H1 (cell line): Measurements from ENCODE around the gene ASRGL1. TPM values are rescaled to one million over a fixed set of nuclear protein-coding genes. Genes with fewer than 3 reads are reported as not detected.
"Not testable (repeated sequence)": the region's sequence is repeated elsewhere in the genome, so short reads cannot be mapped to it uniquely, and the experiment has no call there.

Experiments used
- CTCF ChIA-PET: fragments of 300-600 bp; sonication (Branson Sonifier 250); formaldehyde crosslinking; loops from one replicate; lab custom pipeline; 2021; ENCODE audit not compliant: partially characterized antibody; lab: Charles Lee
- POLR2A ChIA-PET: fragments of 300-600 bp; sonication (Branson Sonifier 250); formaldehyde crosslinking; loops from one replicate; lab custom pipeline; 2021; ENCODE audit warnings: inconsistent platforms; ENCODE audit not compliant: partially characterized antibody; lab: Charles Lee
- DNase-seq, 2 experiments: peaks; one replicate each; pipeline versions ENCODE4 v3.0.0 to v3.0.0-alpha.2; 2010 to 2022; ENCODE audit warnings: low spot score in 2 of 2, low read depth in 1 of 2, mixed read lengths in 1 of 2
- FAIRE-seq: peaks from 2 replicates; lab custom pipeline; 2011; peaks lifted over from hg19 to GRCh38; lab: Jason Lieb, UNC
- H2AFZ ChIP-seq: 2 replicates; pipeline ENCODE4 v1.8.1; 2012; ENCODE audit warnings: low read length, inconsistent platforms
- H2AK5ac ChIP-seq: 2 replicates; pipeline ENCODE4 v1.6.1; 2013; ENCODE audit warnings: low read depth, low read length
- H2BK120ac ChIP-seq: replicated peaks from 2 replicates; pipeline ENCODE3; 2013; ENCODE audit warnings: low read depth, low read length, inconsistent platforms
- H2BK12ac ChIP-seq: 2 replicates; pipeline ENCODE4 v1.6.1; 2013; ENCODE audit warnings: low read depth, low read length
- H2BK15ac ChIP-seq: 2 replicates; pipeline ENCODE4 v1.6.1; 2013; ENCODE audit warnings: low read length
- H2BK20ac ChIP-seq: 2 replicates; pipeline ENCODE4 v1.6.1; 2013; ENCODE audit warnings: low read length
- H2BK5ac ChIP-seq: 2 replicates; pipeline ENCODE4 v1.6.1; 2013; ENCODE audit warnings: low read depth, low read length
- H3K14ac ChIP-seq: 2 replicates; pipeline ENCODE4 v1.6.1; 2013; ENCODE audit warnings: inconsistent platforms; ENCODE audit not compliant: insufficient read length
- H3K18ac ChIP-seq: 2 replicates; pipeline ENCODE4 v1.6.1; 2013; ENCODE audit warnings: low read length; ENCODE audit errors: extremely low read depth
- H3K23ac ChIP-seq: 2 replicates; pipeline ENCODE4 v1.6.1; 2013; ENCODE audit warnings: inconsistent platforms; ENCODE audit not compliant: insufficient read length
- H3K23me2 ChIP-seq: 2 replicates; pipeline ENCODE4 v1.6.1; 2013; ENCODE audit warnings: low read depth, low read length
- H3K27ac ChIP-seq: 2 replicates; pipeline ENCODE4 v1.6.1; 2011; ENCODE audit warnings: low read depth, low read length, inconsistent platforms
- H3K27me3 ChIP-seq, 4 experiments: replicated peaks in 1 of 4; 1 replicate in 1 of 4; 2 replicates in 3 of 4; pipeline versions ENCODE4 v1.6.1 to v1.8.1; 2011 to 2013; ENCODE audit warnings: low read length in 3 of 4, mild to moderate bottlenecking in 3 of 4, inconsistent platforms in 2 of 4, mixed read lengths in 2 of 4, moderate library complexity in 1 of 4; ENCODE audit not compliant: control insufficient read depth in 3 of 4, insufficient read depth in 3 of 4; ENCODE audit errors: extremely low read depth in 1 of 4
- H3K36me3 ChIP-seq, 4 experiments: 2 replicates each; pipeline versions ENCODE4 v1.6.1 to v1.8.1; 2011 to 2013; ENCODE audit warnings: mild to moderate bottlenecking in 4 of 4, low read length in 3 of 4, moderate library complexity in 2 of 4, control low read depth in 1 of 4, inconsistent platforms in 1 of 4; ENCODE audit not compliant: insufficient read depth in 4 of 4, control insufficient read depth in 2 of 4
- H3K4ac ChIP-seq: replicated peaks from 2 replicates; pipeline ENCODE3; 2013; ENCODE audit warnings: low read length, low read depth, mixed read lengths, inconsistent platforms; ENCODE audit not compliant: insufficient read length
- H3K4me1 ChIP-seq, 4 experiments: replicated peaks in 1 of 4; 1 replicate in 1 of 4; 2 replicates in 3 of 4; pipeline versions ENCODE4 v1.6.1 to v1.8.1; 2011 to 2013; ENCODE audit warnings: low read length in 3 of 4, inconsistent platforms in 2 of 4, mixed read lengths in 1 of 4; ENCODE audit not compliant: insufficient read depth in 4 of 4, control insufficient read depth in 3 of 4
- H3K4me2 ChIP-seq, 2 experiments: 2 replicates each; pipeline versions ENCODE4 v1.6.1 to v1.8.1; 2011 to 2013; ENCODE audit warnings: low read depth in 2 of 2, low read length in 2 of 2, control low read depth in 1 of 2, inconsistent platforms in 1 of 2, mild to moderate bottlenecking in 1 of 2; ENCODE audit not compliant: insufficient read depth in 1 of 2
- H3K4me3 ChIP-seq, 4 experiments: fragments of 200-600, 300-600 bp in 1 of 4; sonication (generic), shearing (Covaris generic), sonication (Bioruptor Twin) in 1 of 4; 2 replicates each; pipeline versions ENCODE4 v1.5.1 to v1.8.1; 2011 to 2016; ENCODE audit warnings: low read length in 4 of 4, low read depth in 3 of 4, control low read depth in 2 of 4, inconsistent platforms in 2 of 4, mild to moderate bottlenecking in 2 of 4, mixed read lengths in 1 of 4, moderate library complexity in 1 of 4; ENCODE audit not compliant: insufficient read depth in 2 of 4; ENCODE audit errors: extremely low read depth in 1 of 4
- H3K56ac ChIP-seq: replicated peaks from 2 replicates; pipeline ENCODE3; 2013; ENCODE audit warnings: low read depth, mild to moderate bottlenecking, mixed read lengths, low read length, inconsistent platforms; ENCODE audit not compliant: insufficient read length
- H3K79me1 ChIP-seq: 2 replicates; pipeline ENCODE4 v1.6.1; 2013; ENCODE audit warnings: low read depth, low read length, control low read depth
- H3K79me2 ChIP-seq, 2 experiments: 2 replicates each; pipeline versions ENCODE4 v1.6.1 to v1.8.1; 2012 to 2013; ENCODE audit warnings: low read length in 2 of 2, mild to moderate bottlenecking in 2 of 2, inconsistent platforms in 1 of 2; ENCODE audit not compliant: insufficient read depth in 2 of 2, control insufficient read depth in 1 of 2
- H3K9ac ChIP-seq, 4 experiments: replicated peaks in 1 of 4; 1 replicate in 1 of 4; 2 replicates in 3 of 4; pipeline versions ENCODE4 v1.6.1 to v1.8.1; 2011 to 2013; ENCODE audit warnings: low read depth in 3 of 4, low read length in 3 of 4, control low read depth in 2 of 4, mild to moderate bottlenecking in 2 of 4, moderate library complexity in 2 of 4, inconsistent platforms in 1 of 4; ENCODE audit errors: extremely low read depth in 1 of 4
- H3K9me3 ChIP-seq, 2 experiments: 2 replicates each; pipeline versions ENCODE4 v1.6.1 to v1.8.1; 2012 to 2013; ENCODE audit warnings: mild to moderate bottlenecking in 2 of 2, moderate library complexity in 2 of 2, control low read depth in 1 of 2, inconsistent platforms in 1 of 2, low read depth in 1 of 2, low read length in 1 of 2, mixed read lengths in 1 of 2; ENCODE audit not compliant: insufficient read depth in 2 of 2
- H4K20me1 ChIP-seq, 2 experiments: replicated peaks in 1 of 2; 2 replicates each; pipeline versions ENCODE3 to v1.8.1; 2011 to 2013; ENCODE audit warnings: inconsistent platforms in 2 of 2, low read length in 2 of 2, mild to moderate bottlenecking in 1 of 2; ENCODE audit not compliant: insufficient read depth in 2 of 2, control insufficient read depth in 1 of 2
- H4K5ac ChIP-seq: 2 replicates; pipeline ENCODE4 v1.6.1; 2013; ENCODE audit warnings: low read length, low read depth, mixed read lengths, inconsistent platforms; ENCODE audit not compliant: insufficient read length
- H4K8ac ChIP-seq: 2 replicates; pipeline ENCODE4 v1.8.0; 2013; ENCODE audit warnings: mild to moderate bottlenecking, moderate library complexity, low read length, inconsistent platforms; ENCODE audit not compliant: insufficient read depth; ENCODE audit errors: extremely low read depth
- H4K91ac ChIP-seq: replicated peaks from 2 replicates; pipeline ENCODE3; 2013; ENCODE audit warnings: low read length, mixed read lengths, inconsistent platforms; ENCODE audit not compliant: insufficient read length
- CTCF ChIP-seq, 3 experiments: IDR thresholded peaks; 1 replicate in 2 of 3; 2 replicates in 1 of 3; pipeline versions ENCODE4 v1.5.1 to v1.6.1; 2011; ENCODE audit warnings: low read length in 3 of 3, mild to moderate bottlenecking in 3 of 3, inconsistent platforms in 2 of 3, low read depth in 1 of 3, moderate library complexity in 1 of 3; ENCODE audit not compliant: insufficient read depth in 1 of 3; ENCODE audit errors: control extremely low read depth in 1 of 3
- RAD21 ChIP-seq, 2 experiments: IDR thresholded peaks in 1 of 2; conservative IDR thresholded peaks in 1 of 2; 2 replicates each; pipeline ENCODE4 v1.6.1; 2011; ENCODE audit warnings: low read depth in 2 of 2, low read length in 2 of 2, improper control_type of control experiment in 1 of 2, inconsistent platforms in 1 of 2, mild to moderate bottlenecking in 1 of 2, moderate library complexity in 1 of 2
- WGBS, 2 experiments: shearing (Covaris generic) in 1 of 2; methylation state at CpG; one replicate each; pipeline versions ENCODE4 v1.1.6 to v1.1.7; 2013 to 2015; ENCODE audit warnings: low lambda C conversion rate in 2 of 2, mixed read lengths in 2 of 2, inconsistent platforms in 1 of 2, low coverage in 1 of 2, missing lambda C conversion rate in 1 of 2; ENCODE audit not compliant: insufficient replicate concordance in 2 of 2, insufficient coverage in 1 of 2, insufficient read length in 1 of 2; ENCODE audit errors: extremely low coverage in 1 of 2, missing lambda C conversion rate in 1 of 2; 5-methylcytosine and 5-hydroxymethylcytosine counted together
- polyA plus RNA-seq, 7 experiments: library from polyadenylated mRNA; depleted of rRNA in 3 of 7; stranded (reverse) in 5 of 7; unstranded in 2 of 7; fragments of >200 nt in 5 of 7; fragments of 200-250 nt in 2 of 7; gene quantifications; 1 replicate in 5 of 7; 2 replicates in 1 of 7; 4 replicates in 1 of 7; pipeline versions ENCODE4 v1.2.1 to v1.2.3, GENCODE V29; 2011 to 2013; ENCODE audit warnings: missing spikeins in 2 of 7, mixed read lengths in 2 of 7
- total RNA-seq: library from RNA; stranded (reverse); fragmentation: NEBNext Ultra II Directional; extraction: Animal tissue kit (Norgen Biotek cat#: 25700); gene quantifications from 2 replicates; pipeline ENCODE4 v1.2.1, GENCODE V29; 2021

The ASRGL1 gene
- total and polyA plus RNA-seq, 2 of the 8 experiments (the other 6 are each of a cell fraction or from before 2014, with no cell fraction given) = 19.9 to 23.5 TPM

GRCh38 chr11:62378459-62379063, 41.3 kb downstream of the ASRGL1 start:
- H2BK15ac ChIP-seq, H2AFZ ChIP-seq, H2AK5ac ChIP-seq, H4K20me1 ChIP-seq, H3K36me3 ChIP-seq, H3K14ac ChIP-seq, H3K4ac ChIP-seq, H2BK20ac ChIP-seq, H4K91ac ChIP-seq, H2BK12ac ChIP-seq, H4K5ac ChIP-seq, H3K18ac ChIP-seq, H3K27ac ChIP-seq, H3K56ac ChIP-seq, H4K8ac ChIP-seq, H3K79me2 ChIP-seq, POLR2A ChIA-PET: not testable (repeated sequence)
- WGBS, 2 experiments = 16% methylated on average over 9 of the region's 9 CpGs; no CpG with 5 or more reads in 1 of the 2 experiments
- TF ChIP-seq RAD21 (IDR thresholded peaks at IDR 0.05 in 1 of 2, conservative IDR thresholded peaks at IDR 0.05 in 1 of 2; ENCODE audit: low read depth in 2 of 2, low read length in 2 of 2) (peak; percentile 51 to 55), CTCF (IDR thresholded peaks at IDR 0.05; ENCODE audit: control extremely low read depth in 1 of 3, insufficient read depth in 1 of 3, low read depth in 1 of 3, low read length in 3 of 3) (peak in 1 of 3 experiments; percentile 52; a peak in 1 of 4 replicates)
- TF ChIP-seq, all 59 proteins: peak for 2; not testable (repeated sequence) for 57
- not testable (repeated sequence) for H3K79me1 ChIP-seq, H3K23ac ChIP-seq, H3K23me2 ChIP-seq, H3K4me3 ChIP-seq, H3K9ac ChIP-seq, H3K4me2 ChIP-seq, H2BK5ac ChIP-seq, H3K27me3 ChIP-seq, H3K9me3 ChIP-seq, H2BK120ac ChIP-seq, DNase-seq, FAIRE-seq, H3K4me1 ChIP-seq
- CTCF ChIA-PET = interaction anchor here (0.7 to 9.5 kb wide), 14 partner anchors 11 to 176 kb away, joined by 3 to 82 read pairs (median 6); partner anchors contain the start of gene ASRGL1
